ENCODE data around the gene RASA2.

- TF ChIP-seq CTCF (IDR thresholded peaks at IDR 0.05) (no peak), POLR2A (IDR thresholded peaks at IDR 0.05) (no peak)
Measured at GRCh38 chr3:141478139-141478538, 8.7 kb upstream of the RASA2 start.
